ENCODE measurements around the gene INO80E. TPM values are rescaled to one million over a fixed set of nuclear protein-coding genes. Genes with fewer than 3 reads are reported as not detected.

Gene INO80E
- total RNA-seq, 1 donor: 14.5 TPM

DNA sequence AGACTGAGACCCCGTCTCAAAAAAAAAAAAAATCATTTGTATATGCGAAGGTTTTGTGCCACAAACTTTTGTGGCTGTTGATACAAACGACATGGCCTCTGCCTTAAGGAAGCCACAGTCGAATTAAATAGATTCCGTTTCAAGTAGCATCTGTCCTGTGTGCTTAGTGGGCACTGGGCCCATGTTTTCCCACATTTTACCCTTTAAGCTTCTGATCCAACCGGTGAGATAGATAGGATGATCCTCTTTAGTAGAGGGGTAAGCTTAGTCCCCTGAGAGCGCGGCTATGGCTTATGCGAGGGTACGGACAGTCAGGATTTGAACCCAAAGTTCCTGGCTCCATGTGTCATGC, 34.9 kb upstream of the INO80E start:
- peak overlapping the region; percentile 76 for H3K27ac ChIP-seq (ENCODE audit: low read depth, low read length)
- no peak for TF ChIP-seq CTCF (IDR thresholded peaks at IDR 0.05; ENCODE audit: extremely low read depth, low read depth, low read length)

DNA sequence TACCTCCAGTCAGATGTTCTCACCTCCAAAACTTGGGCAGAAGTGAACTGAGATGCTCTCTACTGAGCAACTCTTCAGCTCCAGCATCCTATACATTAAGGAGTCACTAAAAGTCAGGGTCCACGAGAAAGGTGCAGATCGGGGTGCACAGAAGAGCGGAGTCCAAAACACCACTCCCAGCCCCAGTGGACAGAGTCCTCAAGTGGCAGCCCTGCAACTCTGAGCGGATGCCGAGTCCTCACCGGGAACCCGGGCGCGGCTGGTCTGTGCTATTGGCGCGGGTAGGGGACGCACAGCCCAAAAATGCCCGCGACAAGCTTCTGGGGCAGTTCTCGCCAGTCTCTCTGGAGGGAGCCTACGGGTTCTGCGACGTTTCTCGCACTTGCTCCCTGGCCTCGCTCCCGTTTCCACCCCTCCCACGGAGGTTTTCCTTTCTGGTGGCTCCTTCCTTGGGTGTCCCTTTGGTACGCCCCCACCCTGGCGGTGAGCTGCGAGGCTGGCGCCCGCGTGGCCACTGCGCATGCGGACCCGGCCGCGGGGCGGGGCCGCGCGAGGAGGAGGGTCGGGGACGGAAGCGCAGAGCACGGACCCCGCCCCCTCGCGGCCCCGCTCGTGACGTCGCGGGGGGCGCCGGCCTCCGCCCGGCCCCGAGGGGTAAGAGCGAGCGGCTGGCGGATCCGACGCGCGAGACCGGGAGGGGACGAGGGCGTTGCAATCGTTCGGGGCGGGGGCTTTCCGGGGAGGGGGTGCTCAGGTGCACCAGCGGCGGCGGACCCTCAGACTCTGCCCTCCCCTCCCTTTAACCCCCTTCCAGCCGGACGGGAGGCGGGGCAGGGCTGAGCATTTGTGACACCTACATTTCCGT, 34.3 kb upstream of the INO80E start, which contains the start of gene TMEM219:
Gene TMEM219 (plus strand): TSS at position 601 of the 865 bp plus-strand sequence. CDS start 1,065 bp downstream, outside the sequence.
- peak; percentile 99 for DNase-seq (ENCODE audit: insufficient read length, low spot score, missing footprints)
- Histone ChIP-seq H3K27me3 (ENCODE audit: insufficient read depth, low read length) (no peaks in the 10 kb centered on the region), H3K27ac (ENCODE audit: low read depth, low read length) (peak within 1 kb of the TSS; percentile 76), H4K20me1 (ENCODE audit: insufficient read depth, low read length) (no peaks in the 10 kb centered on the region), H3K9me3 (ENCODE audit: low read depth, low read length) (no peaks in the 10 kb centered on the region), H3K4me2 (ENCODE audit: insufficient read depth, low read length) (peak within 1 kb of the TSS; percentile 80), H3K4me3 (ENCODE audit: insufficient read depth, low read length) (peak within 1 kb of the TSS; percentile 74), H3K36me3 (ENCODE audit: insufficient read depth, low read length) (peaks cover 3% of the 10 kb centered on the region), H3K79me2 (ENCODE audit: insufficient read depth, low read length) (peaks cover 7% of the 10 kb centered on the region), H3K4me1 (ENCODE audit: insufficient read depth, low read length) (peaks cover 9% of the 10 kb centered on the region), H2AFZ (ENCODE audit: low read length) (peak within 1 kb of the TSS; percentile 95)
- peak; percentile 16 for TF ChIP-seq CTCF (IDR thresholded peaks at IDR 0.05; ENCODE audit: extremely low read depth, low read depth, low read length)

More for the DNA sequence above, 34.9 kb upstream of the INO80E start:
- peaks cover 7% of the 10 kb centered on the region for H3K79me2 ChIP-seq (ENCODE audit: insufficient read depth, low read length)
- peaks cover 9% of the 10 kb centered on the region for H3K4me1 ChIP-seq (ENCODE audit: insufficient read depth, low read length)
- peak overlapping the region; percentile 95 for H2AFZ ChIP-seq (ENCODE audit: low read length)
- H4K20me1 ChIP-seq (ENCODE audit: insufficient read depth, low read length): no peaks in the 10 kb centered on the region
- DNase-seq (ENCODE audit: insufficient read length, low spot score, missing footprints): peak; percentile 60
- H3K27me3 ChIP-seq (ENCODE audit: insufficient read depth, low read length): no peaks in the 10 kb centered on the region
- peak overlapping the region; percentile 80 for H3K4me2 ChIP-seq (ENCODE audit: insufficient read depth, low read length)
- H3K9me3 ChIP-seq (ENCODE audit: low read depth, low read length): no peaks in the 10 kb centered on the region
- peaks cover 3% of the 10 kb centered on the region for H3K36me3 ChIP-seq (ENCODE audit: insufficient read depth, low read length)
- H3K4me3 ChIP-seq (ENCODE audit: insufficient read depth, low read length): peak overlapping the region; percentile 74

GRCh38 chr16:29962344-29962994, 33.6 kb upstream of the INO80E start:
- Histone ChIP-seq H4K20me1 (ENCODE audit: insufficient read depth, low read length) (no peaks in the 10 kb centered on the region), H3K79me2 (ENCODE audit: insufficient read depth, low read length) (peaks cover 7% of the 10 kb centered on the region), H3K4me2 (ENCODE audit: insufficient read depth, low read length) (peak overlapping the region; percentile 80), H3K4me1 (ENCODE audit: insufficient read depth, low read length) (peaks cover 9% of the 10 kb centered on the region), H3K27me3 (ENCODE audit: insufficient read depth, low read length) (no peaks in the 10 kb centered on the region), H3K27ac (ENCODE audit: low read depth, low read length) (peak overlapping the region; percentile 61), H2AFZ (ENCODE audit: low read length) (peak overlapping the region; percentile 77), H3K4me3 (ENCODE audit: insufficient read depth, low read length) (peak overlapping the region; percentile 74), H3K9me3 (ENCODE audit: low read depth, low read length) (no peaks in the 10 kb centered on the region), H3K36me3 (ENCODE audit: insufficient read depth, low read length) (peaks cover 3% of the 10 kb centered on the region)
- peak; percentile 91 for DNase-seq (ENCODE audit: insufficient read length, low spot score, missing footprints)
- no peak for TF ChIP-seq CTCF (IDR thresholded peaks at IDR 0.05; ENCODE audit: extremely low read depth, low read depth, low read length)

Measured in osteoblast (primary cell).